Measurements from ENCODE around the gene TDRD10. TPM values are rescaled to one million over a fixed set of nuclear protein-coding genes. Genes with fewer than 3 reads are reported as not detected.

TDRD10 gene
- total and polyA plus RNA-seq, 2 of the 8 experiments (the other 6 are each of a cell fraction or from before 2014, with no cell fraction given): 0.15 to 0.27 TPM

GRCh38 chr1:154500533-154500932 lies 1.5 kb upstream of the TDRD10 start (continued):
- TF ChIP-seq MAX (IDR thresholded peaks at IDR 0.05) (no peak), CREB1 (IDR thresholded peaks at IDR 0.05) (no peak)

Measured in H1 (cell line).